ENCODE results near the gene CHRNA7. TPM values are rescaled to one million over a fixed set of nuclear protein-coding genes. Genes with fewer than 3 reads are reported as not detected.
"Not testable (repeated sequence)": the region's sequence is repeated elsewhere in the genome, so short reads cannot be mapped to it uniquely, and the experiment has no call there.

The CHRNA7 gene
- total RNA-seq, 2 experiments from 2014 or later, result 0.11 TPM; not detected in 1

- H3K4me3 Mint-ChIP-seq; ATAC-seq; H3K36me3 Mint-ChIP-seq (ENCODE audit: low read depth); DNase-seq; intact Hi-C loops (cut with DNase I, micrococcal nuclease); POLR2A ChIA-PET; H3K4me1 Mint-ChIP-seq; H3K27me3 Mint-ChIP-seq; CTCF ChIA-PET; H3K9me3 Mint-ChIP-seq (ENCODE audit: low read depth); H3K27ac Mint-ChIP-seq: not testable (repeated sequence)
Observed at GRCh38 chr15:32153868-32154623, 123.7 kb downstream of the CHRNA7 start.

- H3K27ac Mint-ChIP-seq; intact Hi-C loops (cut with DNase I, micrococcal nuclease); CTCF ChIA-PET; H3K4me3 Mint-ChIP-seq; POLR2A ChIA-PET; H3K4me1 Mint-ChIP-seq; DNase-seq; ATAC-seq; H3K27me3 Mint-ChIP-seq; H3K9me3 Mint-ChIP-seq (ENCODE audit: low read depth); H3K36me3 Mint-ChIP-seq (ENCODE audit: low read depth): not testable (repeated sequence)
Observed at GRCh38 chr15:32162143-32162542, 131.8 kb downstream of the CHRNA7 start.

- DNase-seq; POLR2A ChIA-PET; CTCF ChIA-PET; H3K4me1 Mint-ChIP-seq; H3K36me3 Mint-ChIP-seq (ENCODE audit: low read depth); H3K4me3 Mint-ChIP-seq; intact Hi-C loops (cut with DNase I, micrococcal nuclease); ATAC-seq; H3K9me3 Mint-ChIP-seq (ENCODE audit: low read depth); H3K27me3 Mint-ChIP-seq; H3K27ac Mint-ChIP-seq: not testable (repeated sequence)
Observed at GRCh38 chr15:32164065-32164464, 133.8 kb downstream of the CHRNA7 start.

- ATAC-seq, DNase-seq, CTCF ChIA-PET: not testable (repeated sequence)
Observed at GRCh38 chr15:32164747-32165146, 134.4 kb downstream of the CHRNA7 start.

GRCh38 chr15:32165775-32166174, 135.5 kb downstream of the CHRNA7 start:
- DNase-seq; ATAC-seq; POLR2A ChIA-PET; intact Hi-C loops (cut with DNase I, micrococcal nuclease); H3K27me3 Mint-ChIP-seq; CTCF ChIA-PET; H3K27ac Mint-ChIP-seq; H3K4me3 Mint-ChIP-seq; H3K4me1 Mint-ChIP-seq; H3K36me3 Mint-ChIP-seq (ENCODE audit: low read depth); H3K9me3 Mint-ChIP-seq (ENCODE audit: low read depth): not testable (repeated sequence)

More at GRCh38 chr15:32164747-32165146, 134.4 kb downstream of the CHRNA7 start:
- H3K4me3 Mint-ChIP-seq; POLR2A ChIA-PET; H3K9me3 Mint-ChIP-seq (ENCODE audit: low read depth); H3K4me1 Mint-ChIP-seq; H3K36me3 Mint-ChIP-seq (ENCODE audit: low read depth); H3K27me3 Mint-ChIP-seq; intact Hi-C loops (cut with DNase I, micrococcal nuclease); H3K27ac Mint-ChIP-seq: not testable (repeated sequence)

DNA sequence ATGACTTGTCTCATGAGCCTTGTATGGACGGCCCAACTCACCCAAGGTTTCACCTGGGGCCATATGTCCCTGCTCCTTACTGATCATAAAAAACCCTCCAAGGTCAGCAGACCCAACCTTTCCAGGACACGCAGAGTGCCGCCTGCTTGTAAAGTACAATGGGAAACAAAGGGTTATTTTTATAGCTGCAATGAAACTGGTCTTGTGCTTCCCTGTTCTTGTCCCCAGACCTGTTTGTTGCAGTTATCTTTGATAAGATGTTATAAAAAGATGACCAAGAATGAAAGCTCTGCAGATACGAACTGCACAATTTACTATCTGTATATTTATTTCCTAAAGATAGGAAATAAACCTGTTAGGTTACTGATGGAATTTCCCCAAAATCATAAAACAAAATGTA, 136.0 kb downstream of the CHRNA7 start:
- POLR2A ChIA-PET; H3K4me3 Mint-ChIP-seq; H3K9me3 Mint-ChIP-seq (ENCODE audit: low read depth); ATAC-seq; H3K27ac Mint-ChIP-seq; DNase-seq; H3K4me1 Mint-ChIP-seq; H3K36me3 Mint-ChIP-seq (ENCODE audit: low read depth); intact Hi-C loops (cut with DNase I, micrococcal nuclease); CTCF ChIA-PET; H3K27me3 Mint-ChIP-seq: not testable (repeated sequence)

GRCh38 chr15:32167913-32168312, 137.6 kb downstream of the CHRNA7 start:
- H3K4me3 Mint-ChIP-seq; H3K36me3 Mint-ChIP-seq (ENCODE audit: low read depth); H3K9me3 Mint-ChIP-seq (ENCODE audit: low read depth); POLR2A ChIA-PET; H3K27ac Mint-ChIP-seq; DNase-seq; intact Hi-C loops (cut with DNase I, micrococcal nuclease); H3K27me3 Mint-ChIP-seq; ATAC-seq; H3K4me1 Mint-ChIP-seq; CTCF ChIA-PET: not testable (repeated sequence)

DNA sequence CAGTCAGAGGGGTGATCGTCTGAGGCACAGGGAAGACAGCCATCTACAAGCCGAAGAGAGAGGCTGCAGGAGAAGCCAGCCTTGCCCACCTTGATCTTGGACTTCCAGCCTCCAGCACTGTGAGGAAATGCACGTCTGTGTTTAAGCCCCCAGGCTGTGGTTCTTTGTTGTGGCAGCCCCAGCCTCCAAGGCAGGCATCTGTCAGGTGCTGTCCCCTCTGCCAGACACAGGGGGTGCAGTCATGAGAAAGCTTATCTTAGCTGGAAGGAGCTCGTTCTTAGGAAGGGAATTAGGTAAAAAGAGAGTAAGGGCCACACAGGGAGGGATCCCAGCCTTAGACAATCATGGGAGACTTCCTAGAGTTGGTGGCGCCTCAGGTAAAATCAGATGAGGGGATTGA, 150.3 kb downstream of the CHRNA7 start:
- DNase-seq; H3K27ac Mint-ChIP-seq; H3K4me1 Mint-ChIP-seq; H3K27me3 Mint-ChIP-seq; intact Hi-C loops (cut with DNase I, micrococcal nuclease); H3K4me3 Mint-ChIP-seq; CTCF ChIA-PET; ATAC-seq; POLR2A ChIA-PET; H3K36me3 Mint-ChIP-seq (ENCODE audit: low read depth); H3K9me3 Mint-ChIP-seq (ENCODE audit: low read depth): not testable (repeated sequence)

DNA sequence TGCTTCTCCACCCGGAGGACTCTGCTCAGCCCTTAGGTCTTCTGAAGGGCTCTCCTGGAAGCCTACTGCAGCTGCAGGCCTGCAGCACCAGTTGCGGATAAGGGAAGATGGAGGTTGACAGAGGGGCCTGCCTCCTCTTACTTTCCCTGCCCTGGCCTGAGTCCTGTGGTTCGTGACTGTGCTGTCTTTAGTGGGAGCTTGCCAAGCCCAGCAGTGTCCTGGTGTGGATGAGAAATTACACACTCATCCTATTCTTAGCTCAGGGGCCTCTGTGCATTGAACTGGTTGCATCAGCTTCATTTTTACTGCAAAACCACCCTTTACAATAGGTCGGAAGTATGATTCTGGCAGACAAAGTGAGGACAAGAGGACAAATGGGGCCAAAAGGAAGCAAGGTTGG, 163.5 kb downstream of the CHRNA7 start:
- DNase-seq; H3K9me3 Mint-ChIP-seq (ENCODE audit: low read depth); H3K4me1 Mint-ChIP-seq; CTCF ChIA-PET; intact Hi-C loops (cut with DNase I, micrococcal nuclease); ATAC-seq; H3K36me3 Mint-ChIP-seq (ENCODE audit: low read depth); H3K27me3 Mint-ChIP-seq; POLR2A ChIA-PET; H3K27ac Mint-ChIP-seq; H3K4me3 Mint-ChIP-seq: not testable (repeated sequence)

GRCh38 chr15:32196206-32196605, 165.9 kb downstream of the CHRNA7 start:
- POLR2A ChIA-PET; H3K4me1 Mint-ChIP-seq; H3K27me3 Mint-ChIP-seq; DNase-seq; H3K36me3 Mint-ChIP-seq (ENCODE audit: low read depth); CTCF ChIA-PET; H3K9me3 Mint-ChIP-seq (ENCODE audit: low read depth); intact Hi-C loops (cut with DNase I, micrococcal nuclease); H3K27ac Mint-ChIP-seq; ATAC-seq; H3K4me3 Mint-ChIP-seq: not testable (repeated sequence)

DNA sequence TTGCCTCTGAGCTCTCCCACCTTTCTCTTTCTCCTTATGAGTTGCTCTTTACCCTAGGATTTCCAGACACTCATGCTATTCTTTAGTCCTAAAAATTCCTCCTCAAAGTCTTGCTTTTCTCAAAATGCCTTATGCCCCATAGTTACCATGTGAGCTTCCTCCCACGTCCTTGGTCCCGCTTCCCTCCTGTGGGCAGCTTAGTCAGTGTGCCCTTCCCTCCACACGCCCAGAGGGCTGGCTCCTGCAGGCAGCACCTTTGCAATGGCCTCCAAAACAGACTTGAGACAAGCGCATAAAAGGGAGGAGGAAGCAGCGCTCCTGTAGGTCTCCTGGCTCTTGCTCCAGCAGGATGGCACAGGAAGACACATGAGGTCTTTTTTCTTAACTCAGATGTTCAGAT, 168.6 kb downstream of the CHRNA7 start:
- ATAC-seq; H3K36me3 Mint-ChIP-seq (ENCODE audit: low read depth); DNase-seq; POLR2A ChIA-PET; intact Hi-C loops (cut with DNase I, micrococcal nuclease); H3K4me1 Mint-ChIP-seq; H3K27ac Mint-ChIP-seq; H3K9me3 Mint-ChIP-seq (ENCODE audit: low read depth); H3K4me3 Mint-ChIP-seq; CTCF ChIA-PET; H3K27me3 Mint-ChIP-seq: not testable (repeated sequence)

DNA sequence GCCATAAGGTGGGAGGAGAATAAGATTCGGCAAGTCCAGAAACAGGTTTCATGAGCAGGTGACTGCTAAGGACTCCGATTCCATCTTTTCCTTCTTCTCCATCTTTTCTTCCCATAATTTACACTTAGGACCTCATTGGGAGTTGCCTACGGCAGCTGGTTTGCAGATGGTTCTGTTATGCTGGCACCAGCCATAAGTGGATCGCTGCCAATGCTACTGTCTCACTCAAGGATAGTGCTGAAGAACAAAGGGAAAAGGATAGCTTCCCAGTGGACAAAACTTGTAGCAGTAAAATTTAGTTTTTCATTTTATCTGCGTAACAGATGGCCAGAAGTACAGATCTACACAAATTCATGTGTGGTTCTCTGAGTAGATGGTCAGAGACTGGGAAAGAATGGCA, 178.8 kb downstream of the CHRNA7 start:
- POLR2A ChIA-PET; H3K9me3 Mint-ChIP-seq (ENCODE audit: low read depth); H3K27ac Mint-ChIP-seq; H3K27me3 Mint-ChIP-seq; ATAC-seq; DNase-seq; H3K36me3 Mint-ChIP-seq (ENCODE audit: low read depth); H3K4me1 Mint-ChIP-seq; H3K4me3 Mint-ChIP-seq; CTCF ChIA-PET; intact Hi-C loops (cut with DNase I, micrococcal nuclease): not testable (repeated sequence)

DNA sequence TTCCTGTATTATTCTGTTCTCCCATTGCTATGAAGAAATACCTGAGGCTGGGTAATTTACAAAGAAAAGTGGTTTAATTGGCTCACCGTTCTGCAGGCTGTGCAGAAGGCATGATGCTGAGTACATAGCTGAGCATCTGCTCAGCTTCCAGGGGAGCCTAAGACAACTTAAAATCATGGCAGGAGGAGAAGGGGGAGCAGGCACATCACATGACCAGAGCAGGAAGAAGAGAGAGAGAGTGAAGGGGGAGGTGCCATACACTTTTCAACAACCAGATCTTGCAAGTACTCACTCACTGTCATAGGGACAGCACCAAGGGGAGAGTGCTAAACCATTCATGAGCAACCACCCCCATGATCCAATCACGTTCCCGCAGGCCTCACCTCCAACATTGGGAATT, 188.4 kb downstream of the CHRNA7 start:
- peaks cover 6% of the 10 kb centered on the region for H3K27me3 Mint-ChIP-seq
- H3K4me1 Mint-ChIP-seq, result no peaks in the 10 kb centered on the region
- peaks cover 19% of the 10 kb centered on the region for H3K9me3 Mint-ChIP-seq (ENCODE audit: low read depth)
- intact Hi-C loops (cut with DNase I, micrococcal nuclease), result no loop called here
- DNase-seq, result no peak
- H3K27ac Mint-ChIP-seq, result no peak overlapping the region
- POLR2A ChIA-PET, result no interaction called here
- no peak overlapping the region for H3K4me3 Mint-ChIP-seq
- H3K36me3 Mint-ChIP-seq (ENCODE audit: low read depth), result no peaks in the 10 kb centered on the region
- no peak for ATAC-seq
- CTCF ChIA-PET, result no interaction called here
